ENCODE data around the gene GGN. TPM values are rescaled to one million over a fixed set of nuclear protein-coding genes. Genes with fewer than 3 reads are reported as not detected.

Gene GGN
- total RNA-seq = under 1 TPM in 2 of 4 donors, not detected in 2; 0.18 to 0.34 TPM
- under 1 TPM in 2 of 3 donors, not detected in 1; 0.04 to 0.21 TPM for polyA plus RNA-seq
- long read RNA-seq, donor 1 = 0 reads
- long read RNA-seq, donor 2 = 0 reads

GRCh38 chr19:38387550-38388348 lies at the start of gene GGN:
TSS of gene GGN (minus strand) at chr19:38388034. CDS start at chr19:38387261, 773 bp downstream.
- no peaks in the 10 kb centered on the region for H3K27me3 ChIP-seq (ENCODE audit: insufficient read depth in 3 of 3, low read length in 2 of 3)
- intact Hi-C loops (cut with DNase I) = no loop called here
- H3K4me1 ChIP-seq = peaks cover 21% of the 10 kb centered on the region
- ATAC-seq (peak; percentile 65 to 73 (median 68)), DNase-seq (peak; percentile 78 to 88)
- no peak for TF ChIP-seq CTCF (IDR thresholded peaks at IDR 0.05)
- H3K27ac ChIP-seq = peak within 1 kb of the TSS; percentile 1
- H3K36me3 ChIP-seq (ENCODE audit: insufficient read depth in 1 of 2, low read depth in 1 of 2) = peaks cover 18 to 36% of the 10 kb centered on the region in 2 donors
- peak within 1 kb of the TSS; percentile 51 for H3K4me3 ChIP-seq
- H3K9me3 ChIP-seq = no peaks in the 10 kb centered on the region
- 1 to 2% (median 2%) methylated on average over 39 to 51 of the region's 51 CpGs for WGBS, 3 donors

- H3K4me1 ChIP-seq = peaks cover 54% of the 10 kb centered on the region
- intact Hi-C loops (cut with DNase I) = no loop called here
- no peaks in the 10 kb centered on the region for H3K9me3 ChIP-seq
- no peak for DNase-seq
- peak overlapping the region; percentile 98 for H3K27ac ChIP-seq
- ATAC-seq = no peak
- H3K4me3 ChIP-seq = peak overlapping the region; percentile 90
- H3K27me3 ChIP-seq (ENCODE audit: insufficient read depth in 3 of 3, low read length in 2 of 3) = no peaks in the 10 kb centered on the region
- peaks cover 0 to 30% of the 10 kb centered on the region in 2 donors for H3K36me3 ChIP-seq (ENCODE audit: insufficient read depth in 1 of 2, low read depth in 1 of 2)
- TF ChIP-seq CTCF (IDR thresholded peaks at IDR 0.05) = no peak
- WGBS, 3 donors = 80 to 88% (median 87%) methylated on average over 6 of the region's 6 CpGs
Observed at GRCh38 chr19:38437295-38437694, 49.5 kb upstream of the GGN start.

GRCh38 chr19:38434549-38435051 lies 46.8 kb upstream of the GGN start:
- Histone ChIP-seq H3K36me3 (ENCODE audit: insufficient read depth in 1 of 2, low read depth in 1 of 2) (peaks cover 0 to 19% of the 10 kb centered on the region in 2 donors), H3K4me1 (peaks cover 49% of the 10 kb centered on the region), H3K9me3 (no peaks in the 10 kb centered on the region), H3K27ac (peak overlapping the region; percentile 98), H3K27me3 (ENCODE audit: insufficient read depth in 3 of 3, low read length in 2 of 3) (no peaks in the 10 kb centered on the region), H3K4me3 (peak overlapping the region; percentile 90)
- intact Hi-C loops (cut with DNase I) = no loop called here
- DNase-seq = peak; percentile 85 to 95
- ATAC-seq = peak; percentile 79 to 85 (median 81)
- WGBS, 3 donors = 3 to 5% (median 3%) methylated on average over 13 of the region's 13 CpGs
- TF ChIP-seq CTCF (IDR thresholded peaks at IDR 0.05) = no peak

- 6 to 10% (median 10%) methylated on average over 17 to 20 of the region's 20 CpGs for WGBS, 3 donors
- no peaks in the 10 kb centered on the region for H3K27me3 ChIP-seq (ENCODE audit: insufficient read depth in 3 of 3, low read length in 2 of 3)
- TF ChIP-seq CTCF (IDR thresholded peaks at IDR 0.05) = no peak
- intact Hi-C loops (cut with DNase I) = no loop called here
- DNase-seq (peak; percentile 86 to 96), ATAC-seq (peak; percentile 76 to 81 (median 78))
- peak within 1 kb of the TSS; percentile 98 for H3K27ac ChIP-seq
- peak within 1 kb of the TSS; percentile 90 for H3K4me3 ChIP-seq
- H3K9me3 ChIP-seq = no peaks in the 10 kb centered on the region
- H3K4me1 ChIP-seq = peaks cover 39% of the 10 kb centered on the region
- H3K36me3 ChIP-seq (ENCODE audit: insufficient read depth in 1 of 2, low read depth in 1 of 2) = peaks cover 0 to 19% of the 10 kb centered on the region in 2 donors
Observed at GRCh38 chr19:38433268-38433733, 45.5 kb upstream of the GGN start, which contains the start of gene RYR1. TSS of gene RYR1 (plus strand) at chr19:38433691. CDS start at chr19:38433830, 139 bp downstream.

All from psoas muscle (tissue), 8 donors.